CD4-positive, alpha-beta memory T cell (primary cell): ENCODE measurements around the gene ARHGAP21. TPM values are rescaled to one million over a fixed set of nuclear protein-coding genes. Genes with fewer than 3 reads are reported as not detected.
A peak's percentile ranks its signal among the peaks of the same experiment; 100 is the strongest.

Experiments
- CTCF ChIA-PET: fragments of 350-600 bp; sonication (Branson Sonifier 250); formaldehyde crosslinking; loops from one replicate; lab custom pipeline; 2021; ENCODE audit warnings: inconsistent platforms; ENCODE audit not compliant: partially characterized antibody; lab: Charles Lee
- POLR2A ChIA-PET: fragments of 350-600 bp; sonication (Branson Sonifier 250); formaldehyde crosslinking; loops from one replicate; lab custom pipeline; 2021; ENCODE audit not compliant: partially characterized antibody; lab: Charles Lee
- DNase-seq, 5 donors: peaks; one replicate each; pipeline versions ENCODE4 v3.0.0 to v3.0.0-alpha.2; 2020 to 2022; ENCODE audit warnings: mixed read lengths in 1 of 5
- H3K27ac ChIP-seq: one replicate; pipeline ENCODE4 v1.7.0; 2013; ENCODE audit warnings: low read depth, low read length
- H3K27me3 ChIP-seq: 2 replicates; pipeline ENCODE4 v1.7.0; 2013; ENCODE audit warnings: mild to moderate bottlenecking, low read length, moderate library complexity; ENCODE audit not compliant: insufficient read depth
- H3K36me3 ChIP-seq: 2 replicates; pipeline ENCODE4 v1.7.0; 2013; ENCODE audit warnings: mild to moderate bottlenecking, low read length, moderate library complexity; ENCODE audit not compliant: insufficient read depth
- H3K4me1 ChIP-seq: 2 replicates; pipeline ENCODE4 v1.7.0; 2013; ENCODE audit warnings: mild to moderate bottlenecking, low read length, moderate library complexity; ENCODE audit not compliant: insufficient read depth
- H3K4me3 ChIP-seq, 2 donors: one replicate each; pipeline ENCODE4 v1.7.0; 2013; ENCODE audit warnings: low read length in 2 of 2, mild to moderate bottlenecking in 1 of 2
- H3K9me3 ChIP-seq, 2 donors: one replicate each; pipeline ENCODE4 v1.7.0; 2013; ENCODE audit warnings: low read length in 2 of 2, control low read depth in 1 of 2; ENCODE audit not compliant: control insufficient read depth in 1 of 2
- H3K27ac Mint-ChIP-seq, 7 donors: one replicate each; pipeline ENCODE4 v1.8.0; 2020 to 2021; ENCODE audit warnings: mixed read lengths in 7 of 7, mild to moderate bottlenecking in 6 of 7, inconsistent platforms in 3 of 7, moderate library complexity in 3 of 7
- H3K27me3 Mint-ChIP-seq, 2 donors: one replicate each; pipeline ENCODE4 v1.8.0; 2020 to 2021; ENCODE audit warnings: mixed read lengths in 2 of 2
- H3K36me3 Mint-ChIP-seq, 2 donors: one replicate each; pipeline ENCODE4 v1.8.0; 2020 to 2021; ENCODE audit warnings: mixed read lengths in 2 of 2, inconsistent platforms in 1 of 2, mild to moderate bottlenecking in 1 of 2
- H3K4me1 Mint-ChIP-seq, 4 donors: one replicate each; pipeline ENCODE4 v1.8.0; 2020 to 2021; ENCODE audit warnings: mixed read lengths in 4 of 4, mild to moderate bottlenecking in 1 of 4
- H3K4me3 Mint-ChIP-seq, 8 donors: one replicate each; pipeline ENCODE4 v1.8.0; 2020 to 2021; ENCODE audit warnings: mixed read lengths in 8 of 8, mild to moderate bottlenecking in 7 of 8, moderate library complexity in 6 of 8, inconsistent platforms in 3 of 8
- H3K9me3 Mint-ChIP-seq, 8 donors: one replicate each; pipeline ENCODE4 v1.8.0; 2020 to 2021; ENCODE audit warnings: mixed read lengths in 8 of 8, mild to moderate bottlenecking in 5 of 8, inconsistent platforms in 3 of 8, moderate library complexity in 1 of 8
- intact Hi-C: fragments of 100-400 bp; cut with micrococcal nuclease; formaldehyde crosslinking; loops from one replicate; pipeline ENCODE4 v1.15.1; 2023
- polyA plus RNA-seq, 2 donors: library from polyadenylated mRNA; unstranded; fragments of 300-500 nt; fragmentation: Illumina TruSeq; gene quantifications; one replicate each; pipeline ENCODE4 v1.2.3, GENCODE V29; 2021
- total RNA-seq, 2 experiments: library from RNA; stranded (reverse); gene quantifications; one replicate each; pipeline ENCODE4 v1.2.3, GENCODE V29; 2021

ARHGAP21 gene
- total and polyA plus RNA-seq, 4 experiments from 2014 or later: 1.00 to 28.0 (median 14.2) TPM

DNA sequence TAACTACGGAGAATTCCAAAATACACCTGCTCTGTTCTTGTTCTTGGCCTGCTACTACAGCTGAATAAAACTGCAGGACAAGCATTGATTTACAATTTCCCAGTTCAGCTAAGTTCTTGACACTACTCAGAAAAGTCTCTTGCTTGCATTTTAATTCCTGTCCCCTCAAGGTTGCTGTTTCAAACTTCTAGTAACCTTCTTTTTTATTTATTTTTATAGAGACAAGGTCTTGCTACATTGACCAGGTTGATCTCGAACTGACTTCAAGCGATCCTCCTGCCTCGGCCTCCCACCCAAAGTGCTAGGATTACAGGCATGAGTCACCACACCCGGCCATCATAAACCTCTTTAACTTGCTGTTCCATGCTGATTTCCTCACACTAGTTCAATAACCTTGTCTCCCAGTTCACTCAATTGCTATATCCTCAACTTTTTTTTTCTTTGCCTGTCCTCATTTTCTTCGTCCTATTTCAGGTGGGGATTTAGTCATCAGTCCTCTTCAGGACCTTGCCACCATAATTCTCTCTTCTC, 79.9 kb downstream of the ARHGAP21 start:
- H3K4me1 Mint-ChIP-seq: peaks cover 0 to 4% (median 2%) of the 10 kb centered on the region in 4 donors
- ChIA-PET CTCF (interaction anchor here (0.8 to 9.1 kb wide), 18 partner anchors 9 to 583 kb away, joined by 3 to 104 read pairs (median 5); partner anchors contain the start of genes ARHGAP21 and PRTFDC1), POLR2A (interaction anchor here (0.6 kb wide), 1 partner anchor 9 kb away, joined by 3 read pairs; no protein-coding TSS in a partner anchor)
- intact Hi-C loops: loop anchor here (1.0 to 2.0 kb wide), 5 partner anchors 79 to 438 kb away; partner anchors contain the start of genes ARHGAP21, ENKUR, PRTFDC1 and THNSL1
- no peak overlapping the region for H3K27ac Mint-ChIP-seq
- peaks cover 0 to 1% of the 10 kb centered on the region in 2 donors for H3K27me3 Mint-ChIP-seq
- H3K9me3 Mint-ChIP-seq: no peaks in the 10 kb centered on the region
- no peaks in the 10 kb centered on the region for H3K27me3 ChIP-seq
- H3K27ac ChIP-seq: no peak overlapping the region
- peaks cover 11% of the 10 kb centered on the region for H3K4me1 ChIP-seq
- H3K4me3 Mint-ChIP-seq: no peak overlapping the region
- no peak for DNase-seq
- no peaks in the 10 kb centered on the region for H3K36me3 Mint-ChIP-seq
- no peak overlapping the region for H3K4me3 ChIP-seq
- no peaks in the 10 kb centered on the region for H3K36me3 ChIP-seq
- H3K9me3 ChIP-seq: no peaks in the 10 kb centered on the region

DNA sequence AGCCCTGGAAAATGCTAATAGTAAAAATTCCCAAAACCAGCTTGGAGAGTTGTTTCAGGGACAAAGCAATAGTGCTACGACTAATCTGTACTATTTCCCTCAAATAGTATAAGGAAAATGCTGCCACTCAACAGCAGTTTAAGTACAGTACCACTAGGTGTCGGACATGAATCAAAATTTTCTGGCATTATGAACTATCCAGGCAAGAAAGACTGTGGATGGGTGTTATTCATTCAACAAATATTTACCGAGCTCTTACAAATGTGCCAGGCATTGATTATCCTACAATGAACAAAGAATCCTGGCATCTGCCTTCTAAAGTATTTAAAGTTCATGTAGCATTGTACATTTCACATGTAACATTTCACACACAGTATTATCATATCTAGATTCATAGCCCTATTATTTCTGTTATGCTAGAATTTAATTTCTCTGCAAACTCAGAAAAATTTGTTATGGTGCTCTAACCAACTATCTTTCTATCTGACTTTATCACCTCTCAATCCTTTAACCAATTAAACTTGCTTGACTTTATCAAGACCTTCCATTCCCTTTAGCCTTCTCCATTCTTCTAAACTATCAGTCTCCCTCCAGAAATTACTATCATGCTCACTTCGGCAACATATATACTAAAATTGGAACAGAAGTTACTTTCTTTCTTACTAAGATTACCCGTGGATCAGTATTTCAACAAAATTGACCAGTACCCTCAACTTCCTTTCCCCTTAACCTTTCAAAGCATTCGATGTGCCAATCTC, 80.6 kb downstream of the ARHGAP21 start:
- Mint-ChIP-seq H3K27me3 (peaks cover 0 to 1% of the 10 kb centered on the region in 2 donors), H3K4me1 (peaks cover 0 to 4% (median 2%) of the 10 kb centered on the region in 4 donors), H3K4me3 (no peak overlapping the region), H3K36me3 (no peaks in the 10 kb centered on the region), H3K9me3 (no peaks in the 10 kb centered on the region), H3K27ac (no peak overlapping the region)
- H3K36me3 ChIP-seq: no peaks in the 10 kb centered on the region
- intact Hi-C loops: loop anchor here (1.0 to 2.0 kb wide), 5 partner anchors 80 to 438 kb away; partner anchors contain the start of genes ARHGAP21, ENKUR, PRTFDC1 and THNSL1
- H3K27me3 ChIP-seq: no peaks in the 10 kb centered on the region
- ChIA-PET CTCF (interaction anchor here (0.6 to 9.1 kb wide), 31 partner anchors 9 to 584 kb away, joined by 3 to 104 read pairs (median 3); partner anchors contain the start of genes ARHGAP21 and PRTFDC1), POLR2A (interaction anchor here (1.0 to 1.6 kb wide), 6 partner anchors 21 to 584 kb away, joined by 3 to 6 read pairs (median 3); partner anchors contain the start of gene ARHGAP21)
- H3K4me3 ChIP-seq: no peak overlapping the region
- no peak overlapping the region for H3K27ac ChIP-seq
- DNase-seq: peak in 4 of 5 donors; percentile 54 to 58 (median 54)
- H3K4me1 ChIP-seq: peaks cover 11% of the 10 kb centered on the region
- H3K9me3 ChIP-seq: no peaks in the 10 kb centered on the region

DNA sequence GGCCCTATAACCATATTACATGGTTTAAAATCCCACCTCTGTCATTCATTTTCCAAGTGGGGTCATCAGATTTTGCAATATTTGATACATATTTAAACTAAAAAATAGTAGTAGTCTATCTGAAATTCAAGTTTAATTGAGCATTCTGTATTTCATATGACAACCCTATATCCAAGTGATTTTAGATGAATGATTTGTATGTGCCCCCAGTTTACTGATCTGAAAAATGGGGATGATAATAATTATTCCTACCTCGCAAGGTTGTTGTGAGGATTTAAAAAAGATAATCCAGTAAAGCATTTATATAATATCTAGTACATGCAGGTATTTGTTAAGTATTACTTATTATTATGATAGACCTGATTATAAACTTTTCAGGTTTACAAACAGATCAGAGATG, 84.6 kb downstream of the ARHGAP21 start:
- Mint-ChIP-seq H3K9me3 (no peaks in the 10 kb centered on the region), H3K4me1 (no peaks in the 10 kb centered on the region), H3K4me3 (no peak overlapping the region), H3K27me3 (peaks cover 0 to 1% of the 10 kb centered on the region in 2 donors), H3K36me3 (no peaks in the 10 kb centered on the region), H3K27ac (no peak overlapping the region)
- CTCF ChIA-PET: interaction anchor here (2.5 to 9.1 kb wide), 2 partner anchors 313 to 443 kb away, joined by 13 to 104 read pairs; partner anchors contain the start of gene PRTFDC1
- POLR2A ChIA-PET: no interaction called here
- H3K9me3 ChIP-seq: no peaks in the 10 kb centered on the region
- no peaks in the 10 kb centered on the region for H3K4me1 ChIP-seq
- H3K27ac ChIP-seq: no peak overlapping the region
- H3K4me3 ChIP-seq: no peak overlapping the region
- intact Hi-C loops: no loop called here
- no peak for DNase-seq
- H3K27me3 ChIP-seq: no peaks in the 10 kb centered on the region
- H3K36me3 ChIP-seq: no peaks in the 10 kb centered on the region

DNA sequence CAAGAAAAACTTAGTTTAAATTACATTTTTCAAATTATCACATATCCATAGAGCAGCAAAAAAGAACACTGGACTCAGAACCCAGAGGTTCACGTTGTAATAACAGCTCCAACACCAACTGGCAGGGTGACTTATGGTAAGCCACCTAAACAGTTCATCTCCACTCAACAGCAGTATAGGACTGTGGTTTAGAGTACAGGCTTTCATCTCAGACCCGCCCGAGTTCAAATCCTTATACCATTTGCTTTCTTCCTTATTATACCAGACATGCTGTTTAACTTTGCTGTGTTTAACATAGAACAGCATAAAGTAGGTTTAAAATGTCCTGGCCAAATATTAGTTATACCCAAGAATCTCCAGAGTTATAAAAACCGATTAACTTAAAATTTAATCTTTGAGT, 97.9 kb downstream of the ARHGAP21 start:
- no peaks in the 10 kb centered on the region for H3K27me3 ChIP-seq
- CTCF ChIA-PET: no interaction called here
- Mint-ChIP-seq H3K4me1 (peaks cover 11 to 28% (median 19%) of the 10 kb centered on the region in 4 donors), H3K27me3 (no peaks in the 10 kb centered on the region), H3K4me3 (no peak overlapping the region), H3K27ac (peak overlapping the region in 3 of 7 donors; percentile 6 to 75 (median 52)), H3K36me3 (no peaks in the 10 kb centered on the region), H3K9me3 (no peaks in the 10 kb centered on the region)
- no peaks in the 10 kb centered on the region for H3K36me3 ChIP-seq
- POLR2A ChIA-PET: no interaction called here
- intact Hi-C loops: no loop called here
- peaks cover 24% of the 10 kb centered on the region for H3K4me1 ChIP-seq
- H3K27ac ChIP-seq: no peak overlapping the region
- H3K9me3 ChIP-seq: no peaks in the 10 kb centered on the region
- no peak overlapping the region for H3K4me3 ChIP-seq
- DNase-seq: no peak

DNA sequence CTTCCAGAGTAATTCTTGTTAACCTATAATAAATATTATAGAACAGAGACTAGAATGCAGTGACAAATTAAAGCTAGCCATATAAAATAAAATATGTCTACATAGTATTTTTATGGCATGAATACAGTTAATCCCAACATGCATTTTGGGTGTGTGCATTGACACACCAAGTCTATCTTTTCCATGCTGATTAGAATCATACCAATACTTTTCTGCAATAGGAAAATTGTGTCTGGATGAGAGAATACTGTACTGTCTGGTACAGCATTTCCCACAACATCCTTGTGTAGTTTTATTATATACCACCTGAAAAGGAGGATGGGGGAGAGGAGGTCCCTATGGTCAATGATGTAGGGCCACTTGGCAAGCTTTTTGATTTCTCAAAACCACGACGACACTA, 100.3 kb downstream of the ARHGAP21 start:
- intact Hi-C loops: no loop called here
- Histone ChIP-seq H3K27ac (peak overlapping the region; percentile 59), H3K9me3 (no peaks in the 10 kb centered on the region), H3K27me3 (no peaks in the 10 kb centered on the region), H3K4me3 (no peak overlapping the region), H3K4me1 (peaks cover 24% of the 10 kb centered on the region), H3K36me3 (no peaks in the 10 kb centered on the region)
- peaks cover 16 to 34% (median 23%) of the 10 kb centered on the region in 4 donors for H3K4me1 Mint-ChIP-seq
- no peaks in the 10 kb centered on the region for H3K27me3 Mint-ChIP-seq
- no peaks in the 10 kb centered on the region for H3K36me3 Mint-ChIP-seq
- peak overlapping the region in 4 of 8 donors; percentile 57 to 82 (median 66) for H3K4me3 Mint-ChIP-seq
- peak overlapping the region in 6 of 7 donors; percentile 74 to 95 (median 89) for H3K27ac Mint-ChIP-seq
- CTCF ChIA-PET: interaction anchor here (0.8 to 3.4 kb wide), 4 partner anchors 8 to 457 kb away, joined by 3 to 17 read pairs (median 10); no protein-coding TSS in a partner anchor
- no peak for DNase-seq
- POLR2A ChIA-PET: interaction anchor here (0.9 to 2.4 kb wide), 5 partner anchors 19 to 393 kb away, joined by 3 to 46 read pairs (median 6); partner anchors contain the start of genes ARHGAP21, ENKUR and THNSL1
- H3K9me3 Mint-ChIP-seq: no peaks in the 10 kb centered on the region

DNA sequence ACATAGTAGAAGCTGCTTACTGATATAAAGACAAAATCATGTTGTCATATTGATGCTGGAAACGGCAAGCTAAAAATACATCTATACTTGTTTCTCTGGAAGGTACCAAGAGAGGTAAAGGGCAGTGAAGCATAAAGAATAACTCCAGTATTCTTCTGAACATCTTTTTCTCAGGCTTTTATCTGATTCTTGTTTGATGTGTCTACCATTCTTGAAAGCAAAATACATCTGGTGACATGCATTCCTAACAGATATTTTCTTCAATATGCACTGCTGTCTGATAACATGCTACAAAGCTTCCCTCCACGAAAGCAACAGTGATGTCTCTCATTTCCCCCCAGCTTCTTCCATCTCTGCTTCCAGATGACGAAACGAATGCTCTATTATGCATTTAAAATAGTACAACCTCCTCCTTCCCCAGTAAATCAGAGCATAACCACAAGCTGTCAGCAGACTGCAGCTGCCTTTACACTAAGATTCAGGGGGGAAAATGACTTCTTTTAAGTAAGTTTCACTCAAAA, 100.8 kb downstream of the ARHGAP21 start:
- Mint-ChIP-seq H3K4me1 (peaks cover 18 to 38% (median 27%) of the 10 kb centered on the region in 4 donors), H3K27ac (peak overlapping the region; percentile 74 to 95 (median 91)), H3K4me3 (peak overlapping the region; percentile 57 to 82 (median 70)), H3K9me3 (no peaks in the 10 kb centered on the region), H3K36me3 (no peaks in the 10 kb centered on the region), H3K27me3 (no peaks in the 10 kb centered on the region)
- Histone ChIP-seq H3K4me3 (peak overlapping the region in 1 of 2 donors; percentile 14), H3K9me3 (no peaks in the 10 kb centered on the region), H3K4me1 (peaks cover 24% of the 10 kb centered on the region), H3K36me3 (no peaks in the 10 kb centered on the region), H3K27ac (peak overlapping the region; percentile 59), H3K27me3 (no peaks in the 10 kb centered on the region)
- CTCF ChIA-PET: interaction anchor here (0.8 to 3.4 kb wide), 11 partner anchors 8 to 462 kb away, joined by 3 to 17 read pairs (median 4); no protein-coding TSS in a partner anchor
- POLR2A ChIA-PET: interaction anchor here (0.9 to 2.4 kb wide), 8 partner anchors 20 to 1184 kb away, joined by 3 to 46 read pairs (median 4); partner anchors contain the start of genes ARHGAP21, ENKUR, OTUD1 and THNSL1
- intact Hi-C loops: no loop called here
- peak; percentile 40 to 60 (median 55) for DNase-seq
